GM21717 (cell line): Measurements from ENCODE around the gene ARMCX4.
"Not testable (repeated sequence)": the region's sequence is repeated elsewhere in the genome, so short reads cannot be mapped to it uniquely, and the experiment has no call there.

Experiments used
- ATAC-seq: cut with Tn5 transposase; IDR thresholded peaks from one replicate; pipeline ENCODE4 v1.9.1; 2021; ENCODE audit warnings: mild to moderate bottlenecking, moderate library complexity; ENCODE audit not compliant: unreplicated experiment

ARMCX4 gene

DNA sequence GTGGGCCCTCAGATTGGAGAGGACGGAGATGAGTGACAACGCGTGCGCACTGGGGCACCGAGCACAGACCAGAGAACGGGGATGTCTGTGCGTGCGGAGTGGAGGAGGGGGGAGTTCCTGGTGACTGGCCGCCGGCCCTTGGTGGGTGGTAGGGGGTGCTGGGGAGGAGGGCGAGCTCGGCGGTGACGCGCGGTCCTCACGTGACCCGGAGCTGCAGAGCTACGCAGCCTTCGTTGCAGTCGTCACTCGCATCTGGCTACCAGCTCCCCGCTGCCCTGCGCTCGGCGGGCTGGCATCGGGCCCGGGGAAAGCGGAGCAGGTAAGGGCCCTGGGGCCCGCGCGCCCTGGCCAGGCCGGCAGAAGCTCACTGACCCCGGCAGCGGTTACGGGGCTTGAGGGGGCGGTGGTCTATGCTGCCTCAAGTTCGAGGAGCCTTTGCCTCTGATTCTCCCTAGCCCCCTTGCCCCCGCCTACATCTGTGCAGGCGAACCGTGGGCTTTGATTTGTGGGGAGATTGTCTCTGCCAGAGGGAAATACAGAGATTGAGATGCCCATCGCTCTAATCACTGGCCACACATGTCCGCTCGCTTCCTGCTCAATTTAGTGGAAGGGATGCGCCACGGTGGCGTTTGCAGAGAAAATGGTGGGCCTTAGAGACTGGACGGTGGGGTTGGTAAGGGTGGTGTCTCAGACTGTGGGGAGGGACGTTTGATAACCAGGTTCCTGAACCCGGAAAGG lies at the start of gene ARMCX4:
ARMCX4 (plus strand) TSS at position 245 of the 738 bp plus-strand sequence. CDS start 3,134 bp downstream, outside the sequence.
- ATAC-seq: no peak

DNA sequence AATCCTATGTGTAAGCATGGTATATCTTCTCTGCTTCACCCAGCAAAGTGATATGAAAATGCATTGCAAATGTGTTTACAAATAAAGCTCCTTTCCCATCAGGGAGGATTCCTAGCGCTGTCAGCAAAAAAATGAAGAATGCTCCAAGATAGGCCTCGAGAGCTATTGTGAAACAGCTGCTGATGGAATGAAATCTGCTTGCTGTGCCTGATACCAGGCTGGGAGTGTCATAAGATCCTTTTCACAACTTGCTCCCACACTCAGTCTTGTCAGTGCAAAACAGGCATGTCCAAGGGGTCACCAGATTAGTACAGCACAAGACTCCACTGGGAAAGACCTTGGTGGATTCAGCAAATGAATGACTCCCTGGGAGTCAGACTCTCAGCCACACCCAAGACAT lies 43.2 kb upstream of the ARMCX4 start:
- no peak for ATAC-seq

DNA sequence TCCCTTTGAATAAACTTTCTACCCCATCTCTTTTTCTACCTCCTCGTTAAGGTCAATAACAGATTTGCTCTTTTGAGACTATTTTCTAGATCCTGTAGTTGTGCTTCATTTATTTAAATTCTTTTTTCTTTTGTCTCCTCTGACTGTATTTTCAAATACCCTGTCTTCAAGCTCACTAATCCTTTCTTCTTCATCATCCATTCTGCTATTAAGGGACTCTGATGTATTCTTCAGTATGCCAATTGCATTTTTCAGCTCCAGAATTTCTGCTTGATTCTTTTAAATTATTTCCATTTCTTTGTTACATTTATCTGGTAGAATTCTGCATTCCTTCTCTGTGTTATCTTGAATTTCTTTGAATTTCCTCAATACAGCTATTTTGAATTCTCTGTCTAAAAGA lies 36.0 kb upstream of the ARMCX4 start:
- ATAC-seq: no peak

DNA sequence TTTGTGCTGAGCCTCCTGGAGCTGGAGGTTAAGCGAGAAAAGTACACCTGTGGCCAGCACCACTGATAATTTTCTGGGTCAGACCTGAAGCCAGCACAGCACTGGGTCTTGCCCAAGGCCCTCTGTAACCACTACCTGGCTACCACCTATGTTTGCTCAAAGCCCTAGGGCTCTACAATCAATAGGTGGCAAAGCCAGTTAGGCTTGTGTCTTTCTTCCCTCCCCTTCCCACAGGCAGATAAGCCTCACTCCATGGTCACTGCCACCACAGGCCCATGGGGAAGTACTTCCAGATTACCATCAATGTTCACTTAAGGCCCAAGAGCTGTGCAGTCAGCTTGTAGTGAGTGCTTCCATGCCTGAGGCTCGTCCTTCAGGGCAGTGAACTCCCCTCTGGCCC lies 35.2 kb upstream of the ARMCX4 start:
- no peak for ATAC-seq

DNA sequence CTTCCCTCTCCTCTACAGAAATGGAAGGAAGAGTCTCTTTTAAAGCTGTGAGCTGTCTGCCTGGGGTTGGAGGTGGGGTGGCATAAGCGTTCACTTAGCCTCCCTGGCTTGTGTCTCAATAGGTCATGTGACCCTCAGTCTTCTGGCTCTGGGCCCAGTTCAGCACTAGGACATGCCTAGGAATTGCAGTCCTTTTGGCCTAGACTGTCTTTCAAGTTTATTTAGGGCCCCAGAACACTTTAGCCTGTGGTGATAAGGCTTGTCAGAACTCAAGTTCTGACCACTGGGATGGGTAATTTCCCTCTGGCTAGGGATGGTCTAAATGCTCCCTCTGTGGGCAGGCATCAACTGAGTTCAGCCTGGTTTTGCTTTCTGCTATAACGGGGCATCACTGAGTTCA lies 34.3 kb upstream of the ARMCX4 start:
- no peak for ATAC-seq

DNA sequence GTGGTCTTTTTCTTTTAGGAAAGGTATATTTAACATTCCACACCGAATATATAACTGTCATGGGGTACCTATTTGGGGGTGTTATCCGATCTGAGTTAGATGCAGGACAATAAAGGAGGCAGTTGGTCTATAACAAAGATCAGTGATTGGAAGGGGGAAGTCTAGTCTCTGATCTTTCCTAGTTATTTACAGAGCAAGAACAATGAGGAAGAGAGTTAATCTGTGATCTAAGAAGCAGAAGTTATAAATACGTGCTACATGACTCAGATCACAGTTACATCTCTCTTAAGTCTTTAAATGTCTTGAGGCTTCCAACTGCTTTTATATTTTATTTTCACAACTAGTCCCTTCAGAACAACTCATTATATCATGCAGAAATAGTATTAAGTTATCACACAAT lies 33.2 kb upstream of the ARMCX4 start:
- ATAC-seq: no peak

DNA sequence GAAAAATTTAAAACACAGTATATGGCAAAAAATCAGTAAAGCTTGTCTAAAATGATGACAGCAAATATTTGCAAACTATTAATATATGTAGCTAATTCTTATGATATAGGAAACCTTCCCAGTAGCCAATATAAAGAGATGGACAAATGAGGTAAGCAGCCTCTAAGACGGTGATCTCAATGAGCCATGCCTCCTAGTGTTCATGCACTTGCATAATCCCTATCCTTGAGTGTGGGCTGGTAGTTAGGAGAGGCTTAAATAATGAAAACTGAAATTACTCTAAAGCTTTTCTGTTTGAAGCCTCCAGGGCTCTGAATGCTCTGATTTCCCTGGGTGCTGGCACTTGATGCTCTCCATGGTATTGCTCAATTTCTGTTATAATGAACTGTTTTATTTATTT lies 24.6 kb upstream of the ARMCX4 start:
- ATAC-seq: no peak

DNA sequence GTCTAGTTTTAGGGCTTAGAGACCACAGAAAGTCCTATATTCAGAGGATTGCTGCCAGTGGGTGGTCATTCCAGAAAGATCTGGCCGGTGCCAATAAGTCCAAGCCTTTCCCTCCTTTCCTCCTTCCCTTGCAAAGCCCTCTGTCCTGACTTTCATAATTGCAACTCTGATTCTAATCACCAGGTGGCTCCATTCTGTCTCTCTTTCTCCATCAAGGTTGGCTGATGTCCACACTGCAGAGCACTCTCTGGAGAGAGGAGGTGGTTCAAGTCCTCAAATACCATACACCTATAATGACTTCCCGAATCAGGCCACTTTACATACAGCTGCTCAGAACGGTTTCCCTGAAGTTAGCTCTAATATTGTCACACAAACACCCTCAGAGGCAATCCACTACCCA lies 22.4 kb upstream of the ARMCX4 start:
- ATAC-seq: no peak

DNA sequence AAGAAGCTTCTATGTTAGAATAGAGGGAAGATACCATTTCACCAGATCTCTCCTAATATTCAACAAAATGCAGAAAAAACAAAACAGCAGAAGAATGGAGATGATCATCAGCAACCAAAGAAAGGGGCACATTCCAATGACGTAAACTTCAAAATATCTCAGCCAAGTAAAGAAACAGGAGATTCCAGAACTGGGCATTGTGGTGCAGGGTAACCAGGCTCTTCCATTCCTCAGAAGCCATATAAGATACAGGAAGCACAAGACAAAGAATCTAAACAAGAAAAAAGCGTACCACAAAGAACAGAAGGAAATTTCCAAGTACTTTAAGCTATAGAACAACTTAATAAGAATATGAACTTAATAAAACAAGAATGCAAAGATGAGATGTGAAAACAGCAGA lies 6.9 kb upstream of the ARMCX4 start:
- no peak for ATAC-seq

DNA sequence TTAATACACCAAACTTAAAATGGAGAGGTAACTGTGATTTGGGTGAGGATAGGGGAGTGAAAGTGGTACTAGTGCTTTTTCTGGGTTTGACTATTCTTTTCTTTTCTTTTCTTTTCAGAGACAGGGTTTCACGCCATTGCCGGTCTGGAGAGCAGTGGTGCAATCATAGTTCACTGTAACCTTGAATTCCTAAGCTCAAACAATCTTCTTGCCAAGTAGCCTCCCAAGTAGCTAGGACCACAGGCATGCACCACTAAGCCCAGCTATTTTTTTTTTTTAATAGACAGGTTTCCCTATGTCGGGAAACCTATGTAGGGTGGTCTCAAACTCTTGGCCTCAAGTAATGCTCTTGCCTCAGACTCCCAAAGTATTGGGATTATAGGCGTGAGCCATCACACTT lies 3.0 kb upstream of the ARMCX4 start:
- ATAC-seq: no peak

DNA sequence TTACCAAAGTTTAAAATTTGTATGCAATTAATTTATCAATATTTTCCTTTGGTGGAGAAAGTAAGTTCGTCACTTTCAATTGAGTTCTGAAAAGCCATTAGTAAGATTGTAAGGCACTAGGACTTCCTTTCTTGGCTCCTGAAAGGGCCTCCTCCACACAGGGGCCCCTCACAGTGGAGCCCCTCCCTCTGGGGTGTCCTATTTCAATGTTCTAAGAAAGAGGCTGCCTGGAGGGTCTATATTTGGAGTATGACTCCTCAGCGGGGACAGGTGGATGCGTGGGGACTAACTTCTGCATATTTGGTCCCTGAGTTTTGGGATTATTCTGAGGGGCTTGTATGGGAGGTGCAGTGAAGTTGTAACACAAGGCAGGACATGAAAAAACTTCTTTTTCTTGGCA lies 1.6 kb upstream of the ARMCX4 start:
- no peak for ATAC-seq

DNA sequence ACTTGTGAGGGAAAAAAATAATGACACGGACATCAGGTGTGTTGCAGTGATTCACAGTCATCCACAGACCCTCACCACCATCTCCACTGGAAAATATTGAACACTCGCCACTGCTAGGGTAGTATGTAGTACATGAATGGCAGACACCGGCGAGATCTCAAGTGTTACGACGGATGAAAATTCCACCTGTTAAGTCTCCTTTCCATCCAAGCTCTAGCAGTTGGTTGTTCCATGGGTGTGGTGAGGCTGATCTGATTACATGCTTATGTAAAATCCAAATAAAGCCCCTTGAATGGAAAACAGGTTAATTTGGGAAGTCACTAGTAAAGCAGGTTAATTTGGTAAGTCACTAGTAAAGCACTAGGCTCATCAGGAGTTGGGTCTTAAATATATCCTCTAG lies 1.1 kb upstream of the ARMCX4 start:
- ATAC-seq: no peak

DNA sequence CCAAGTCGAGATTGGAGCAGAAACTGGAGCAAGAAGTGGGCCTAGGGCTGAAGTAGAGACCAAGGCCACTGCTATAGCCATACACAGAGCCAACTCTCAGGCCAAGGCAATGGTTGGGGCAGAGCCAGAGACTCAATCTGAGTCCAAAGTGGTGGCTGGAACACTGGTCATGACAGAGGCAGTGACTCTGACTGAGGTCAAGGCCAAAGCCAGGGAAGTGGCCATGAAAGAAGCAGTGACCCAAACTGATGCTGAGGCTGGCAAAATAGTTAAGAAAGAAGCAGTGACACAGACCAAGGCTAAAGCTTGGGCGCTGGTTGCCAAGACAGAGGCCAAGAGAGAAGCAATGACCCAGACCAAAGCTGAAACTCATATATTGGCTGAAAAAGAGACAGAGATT lies 3.5 kb downstream of the ARMCX4 start:
- ATAC-seq: no peak

DNA sequence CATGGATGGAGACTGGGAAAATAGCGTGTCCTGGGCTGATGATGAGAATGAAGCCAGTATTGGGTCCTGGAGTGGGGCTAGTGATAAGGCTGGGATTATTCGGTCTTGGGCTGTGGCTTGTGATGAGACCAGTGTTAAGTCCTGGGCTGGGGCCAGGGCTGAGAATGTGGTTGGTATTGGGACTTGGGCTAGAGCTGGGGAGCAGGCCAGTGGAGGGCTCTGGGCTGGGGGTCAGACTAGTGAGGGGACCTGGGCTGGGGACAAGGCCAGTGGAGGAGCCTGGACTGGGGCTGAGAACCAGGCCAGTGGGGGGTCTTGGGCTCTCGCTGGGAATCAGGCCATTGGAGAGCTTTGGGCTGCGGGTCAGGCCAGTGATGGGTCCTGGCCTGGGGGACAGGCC lies 6.7 kb downstream of the ARMCX4 start:
- ATAC-seq: no peak

DNA sequence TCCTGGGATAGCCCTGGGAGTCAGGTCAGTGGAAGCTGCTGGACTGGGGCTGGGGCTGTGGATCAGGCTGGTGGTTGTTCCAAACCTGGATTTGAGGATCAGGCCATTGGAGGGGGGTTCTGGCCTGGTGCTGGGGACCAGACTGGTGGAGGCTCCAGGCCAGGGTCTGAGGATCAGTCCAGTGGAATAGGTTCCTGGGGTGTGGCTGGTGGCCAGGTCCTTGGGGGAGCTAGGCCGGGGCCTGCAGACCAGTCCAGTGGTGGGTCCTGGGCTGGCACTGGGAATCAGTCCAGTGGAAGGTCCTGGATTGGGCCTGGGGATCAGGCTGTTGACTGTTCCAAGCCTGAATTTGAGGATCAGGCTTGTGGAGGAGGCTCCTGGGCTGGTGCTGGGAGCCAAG lies 8.0 kb downstream of the ARMCX4 start:
- no peak for ATAC-seq

DNA sequence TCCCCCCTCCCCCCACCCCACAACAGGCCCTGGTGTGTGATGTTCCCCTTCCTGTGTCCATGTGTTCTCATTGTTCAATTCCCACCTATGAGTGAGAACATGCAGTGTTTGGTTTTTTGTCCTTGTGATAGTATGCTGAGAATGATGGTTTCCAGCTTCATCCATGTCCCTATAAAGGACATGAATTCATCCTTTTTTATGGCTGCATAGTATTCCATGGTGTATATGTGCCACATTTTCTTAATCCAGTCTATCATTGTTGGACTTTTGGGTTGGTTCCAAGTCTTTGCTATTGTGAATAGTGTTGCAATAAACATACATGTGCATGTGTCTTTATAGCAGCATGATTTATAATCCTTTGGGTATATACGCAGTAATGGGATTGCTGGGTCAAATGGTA lies 17.7 kb downstream of the ARMCX4 start:
- not testable (repeated sequence) for ATAC-seq

DNA sequence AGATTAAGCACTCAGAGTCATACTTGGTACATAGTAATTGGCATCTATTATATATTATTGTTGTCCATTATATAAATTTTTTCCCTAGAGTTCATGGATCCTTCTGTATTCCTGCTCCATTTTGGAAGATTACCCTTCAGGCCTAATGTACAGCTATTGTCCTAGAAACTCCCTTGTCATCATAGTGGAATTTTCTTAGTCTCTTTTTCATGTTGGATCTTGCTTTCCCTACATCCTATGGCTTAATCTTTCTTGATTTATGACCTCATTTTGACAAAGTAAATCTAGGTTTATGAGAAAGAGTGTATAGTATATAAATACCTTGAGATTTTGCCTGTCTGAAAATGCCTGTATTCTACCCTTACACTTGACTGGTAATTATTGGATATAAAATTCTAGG lies 22.1 kb downstream of the ARMCX4 start:
- ATAC-seq: no peak

DNA sequence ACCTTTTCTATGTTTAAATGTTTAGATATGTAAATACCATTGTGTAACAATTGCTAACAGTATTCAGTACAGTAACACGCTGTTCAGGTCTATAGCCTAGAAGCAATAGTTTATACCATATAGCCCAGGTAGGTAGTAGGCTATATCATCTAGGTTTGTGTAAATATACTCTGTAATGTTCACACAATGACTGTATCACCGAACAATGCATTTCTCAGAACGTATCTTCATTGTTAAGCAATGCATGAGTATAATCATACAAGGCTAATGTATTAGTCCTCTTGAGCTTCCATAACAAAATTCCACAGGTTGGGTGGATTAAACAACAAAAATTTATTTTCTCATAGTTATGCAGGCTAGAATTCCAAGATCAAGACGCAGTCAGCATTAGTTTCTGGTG lies 22.7 kb downstream of the ARMCX4 start:
- no peak for ATAC-seq

DNA sequence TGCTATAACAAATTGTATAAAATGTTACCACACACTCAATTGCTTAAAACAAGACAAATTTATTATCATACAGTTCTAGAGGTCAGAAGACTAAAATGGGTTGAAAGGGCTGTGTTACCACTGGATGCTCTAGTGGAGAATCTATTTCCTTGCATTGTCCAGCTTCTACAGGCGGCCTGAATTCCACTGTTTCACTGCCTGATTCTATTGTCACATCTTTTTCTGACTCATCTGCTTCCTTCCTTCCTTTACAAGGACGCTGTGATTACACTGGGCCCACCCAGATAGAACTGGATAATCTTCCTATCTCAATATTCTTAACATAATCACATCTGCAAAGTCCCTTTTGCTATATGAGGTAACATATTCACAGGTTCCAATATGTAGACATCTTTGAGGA lies 45.7 kb downstream of the ARMCX4 start:
- ATAC-seq: no peak
